HG03565 (cell line): ENCODE measurements around the gene AKAIN1.

Experiments
- ATAC-seq: cut with Tn5 transposase; IDR thresholded peaks from one replicate; pipeline ENCODE4 v1.9.1; 2021; ENCODE audit warnings: mild to moderate bottlenecking, moderate library complexity; ENCODE audit not compliant: unreplicated experiment

The AKAIN1 gene

DNA sequence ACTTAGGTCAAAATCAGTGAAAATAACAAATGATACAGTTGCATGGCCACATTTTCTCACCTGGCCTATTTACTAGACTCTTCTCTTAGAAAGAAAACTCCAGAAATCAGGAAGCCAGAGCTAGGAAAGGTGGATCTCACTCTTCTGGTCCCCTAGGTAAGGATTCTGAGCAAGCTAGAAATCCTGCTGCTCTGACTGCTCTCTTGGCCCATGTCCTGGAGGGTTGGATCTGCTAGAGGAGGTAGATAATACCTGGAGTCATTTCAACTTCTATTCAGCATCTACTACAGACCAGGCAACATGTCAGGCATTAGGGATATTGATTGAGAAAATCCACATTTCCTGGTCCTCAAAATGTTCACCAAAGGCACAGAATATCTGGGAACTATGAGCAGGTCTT, 34.9 kb downstream of the AKAIN1 start:
- no peak for ATAC-seq

DNA sequence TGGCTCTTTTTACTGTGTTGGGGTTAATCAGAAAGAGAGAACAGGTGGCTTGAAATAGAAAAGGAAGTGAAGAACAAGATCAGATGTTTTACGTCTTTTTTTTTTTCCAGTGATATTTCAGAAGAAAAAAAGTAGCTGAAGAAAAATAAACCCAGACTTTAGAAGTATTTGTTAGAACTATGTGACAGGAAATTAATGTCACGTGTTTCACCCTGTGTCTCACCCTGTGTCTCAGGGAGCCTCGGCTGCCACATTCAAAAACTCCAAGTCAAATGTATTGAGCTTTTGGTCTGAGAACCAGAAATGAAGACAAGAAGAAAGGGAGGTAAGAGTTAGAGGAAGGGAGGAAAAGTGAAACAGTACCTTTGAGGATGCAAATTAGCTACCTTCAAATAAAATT, 38.0 kb downstream of the AKAIN1 start:
- ATAC-seq, result no peak

DNA sequence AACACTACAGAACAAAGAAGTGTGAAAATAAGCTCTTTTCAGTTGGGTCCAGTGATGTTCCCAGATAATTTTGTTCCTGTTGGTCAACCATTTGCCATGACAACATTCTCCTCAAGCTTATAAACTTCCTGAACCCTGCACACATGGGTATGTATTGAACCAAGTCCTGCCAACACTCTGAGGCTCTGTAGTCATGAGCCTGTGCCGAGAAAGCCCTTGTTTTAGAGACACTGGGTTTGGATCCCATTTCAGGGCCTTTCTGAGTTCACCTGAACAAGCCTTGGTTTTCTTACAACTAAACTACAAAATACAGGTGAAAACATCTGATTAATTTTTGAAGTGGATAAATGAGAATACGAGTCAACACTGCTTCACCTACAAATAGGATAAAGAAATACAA, 38.5 kb downstream of the AKAIN1 start:
- ATAC-seq, result no peak

DNA sequence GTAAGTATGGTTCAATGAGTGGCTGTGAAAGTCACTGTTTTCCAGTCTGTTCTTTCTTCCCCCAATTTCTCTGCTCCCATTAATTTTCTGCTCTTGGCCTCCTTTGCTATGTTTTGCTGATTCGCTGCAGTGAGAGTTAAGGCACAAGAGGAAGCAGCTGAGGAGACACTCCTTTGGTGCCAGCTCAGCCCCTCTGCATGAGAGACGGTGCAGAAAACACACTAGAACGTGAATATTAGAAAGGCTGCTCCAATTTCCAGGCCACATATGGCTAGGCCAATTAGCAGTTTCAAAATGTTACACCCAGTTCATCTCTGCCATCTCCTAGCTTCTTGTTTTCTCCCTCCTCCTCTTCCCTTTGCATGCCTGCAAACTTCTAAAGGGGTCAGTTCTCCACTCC, 38.9 kb downstream of the AKAIN1 start:
- no peak for ATAC-seq

DNA sequence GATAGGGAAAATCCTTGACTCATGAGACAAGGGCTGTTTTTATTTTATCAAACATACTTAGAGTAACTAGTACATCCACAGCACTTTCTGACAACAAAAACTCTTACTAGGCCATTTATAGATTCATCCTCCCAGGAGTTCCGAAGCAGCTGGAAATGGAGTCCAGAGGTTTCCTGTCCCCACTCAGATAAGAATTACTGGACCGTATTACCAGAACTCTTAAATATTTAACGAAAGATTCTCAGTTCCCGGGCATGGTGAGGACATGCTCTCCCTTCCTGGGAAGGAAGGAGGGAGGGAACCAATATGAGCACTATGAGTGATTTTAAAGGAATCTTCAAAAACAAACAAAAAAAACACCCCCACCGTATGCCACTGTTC, 41.2 kb downstream of the AKAIN1 start:
- no peak for ATAC-seq

DNA sequence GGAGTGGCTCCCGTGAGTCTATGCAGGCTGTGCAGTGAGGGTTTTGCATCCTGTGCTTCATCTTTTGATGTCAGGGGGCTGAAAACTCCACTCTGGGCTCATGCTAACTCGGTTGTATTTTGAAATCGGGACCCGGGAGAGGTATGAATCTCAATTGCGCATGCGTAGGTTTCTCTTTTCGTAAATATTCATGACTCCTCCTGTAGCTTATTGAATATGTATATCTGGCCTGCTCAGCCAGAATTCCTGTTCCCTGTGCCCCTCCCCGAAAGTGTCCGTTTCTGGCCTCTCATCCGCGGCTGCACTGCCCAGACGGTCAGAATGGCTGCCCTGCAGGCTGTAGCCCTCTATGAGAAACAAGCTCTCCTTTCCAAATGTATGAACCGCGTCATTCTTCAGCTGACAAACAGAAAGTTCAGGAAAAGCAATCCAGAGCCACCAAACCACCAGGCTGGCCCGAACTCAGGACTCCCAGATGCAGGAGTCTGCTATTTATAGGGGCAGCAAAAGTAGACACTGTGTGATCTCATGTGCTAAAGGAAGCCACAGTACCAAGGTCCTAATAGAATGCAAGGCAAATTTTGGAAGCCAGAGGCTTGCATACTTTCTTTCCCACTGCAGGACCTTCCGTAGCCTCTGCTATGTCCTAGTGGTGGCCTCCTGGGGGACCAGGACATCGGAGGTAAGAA, 41.7 kb downstream of the AKAIN1 start:
- no peak for ATAC-seq

DNA sequence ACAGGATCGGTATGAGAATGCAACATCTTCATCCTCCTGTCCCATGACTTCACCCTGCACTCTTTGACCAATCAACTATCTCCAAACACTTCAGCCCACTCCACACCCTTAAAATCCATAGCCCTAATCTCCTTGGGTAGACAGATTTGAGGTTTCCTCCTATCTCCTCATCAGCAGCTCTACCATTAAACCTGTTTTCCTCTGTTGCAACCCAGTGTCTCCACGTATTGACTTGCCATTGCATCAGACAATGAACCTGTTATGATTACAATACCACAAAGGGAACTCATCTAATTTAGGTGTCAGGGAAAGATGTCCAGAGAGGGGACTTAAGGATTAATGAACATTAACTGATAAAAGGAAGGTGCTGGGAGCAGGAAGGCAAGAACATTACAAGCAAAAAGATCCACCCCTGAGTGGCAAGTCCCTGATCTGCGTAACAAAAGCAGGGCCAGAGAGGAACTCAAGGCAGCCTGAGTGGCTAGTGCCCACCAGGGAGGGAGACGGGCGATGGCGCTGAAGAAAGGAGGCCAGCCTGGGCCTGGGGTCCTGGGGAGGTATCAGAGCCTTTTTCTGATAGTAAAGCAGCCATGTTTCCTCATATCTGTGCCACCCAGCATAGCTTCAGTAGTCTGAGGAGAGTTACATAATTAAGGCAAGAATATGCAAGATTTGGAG, 44.6 kb downstream of the AKAIN1 start:
- ATAC-seq, result no peak

DNA sequence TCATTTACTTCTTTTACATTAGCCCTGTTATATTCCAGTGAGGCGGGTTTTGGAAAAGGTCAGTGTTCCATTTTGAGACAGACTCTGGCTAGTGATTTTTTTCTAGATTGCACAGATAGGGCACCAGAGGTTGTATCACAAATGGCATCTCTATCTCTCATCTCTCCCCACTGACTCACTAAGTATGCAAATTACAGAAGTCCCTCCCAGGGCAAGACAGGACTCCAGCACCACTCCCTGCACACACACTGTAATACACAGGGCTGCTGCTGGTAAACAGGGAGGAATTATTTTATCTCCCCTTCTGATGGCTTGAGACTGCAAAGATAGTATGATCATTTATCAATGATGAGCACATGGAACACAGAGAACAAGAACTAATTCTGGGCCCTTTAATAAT, 46.2 kb downstream of the AKAIN1 start:
- no peak for ATAC-seq

DNA sequence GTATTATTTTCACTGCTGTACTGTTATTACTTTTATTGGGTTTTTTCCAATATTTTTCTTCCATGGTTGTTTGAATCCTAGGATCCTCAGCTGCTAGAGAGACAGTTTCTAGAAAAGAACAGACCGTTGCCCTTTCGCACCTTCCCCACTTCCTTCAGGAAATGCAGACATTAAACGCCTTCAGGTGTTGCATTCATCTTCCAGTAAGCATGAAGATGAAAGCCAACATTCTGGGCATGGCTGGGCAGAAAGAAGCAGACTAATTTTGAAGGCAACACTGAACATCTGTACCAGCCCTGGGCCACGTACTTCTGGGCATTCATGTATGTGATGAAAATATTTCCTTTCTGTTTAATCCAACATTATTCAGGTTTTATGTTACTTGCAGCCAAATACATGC, 51.0 kb downstream of the AKAIN1 start:
- ATAC-seq, result no peak

DNA sequence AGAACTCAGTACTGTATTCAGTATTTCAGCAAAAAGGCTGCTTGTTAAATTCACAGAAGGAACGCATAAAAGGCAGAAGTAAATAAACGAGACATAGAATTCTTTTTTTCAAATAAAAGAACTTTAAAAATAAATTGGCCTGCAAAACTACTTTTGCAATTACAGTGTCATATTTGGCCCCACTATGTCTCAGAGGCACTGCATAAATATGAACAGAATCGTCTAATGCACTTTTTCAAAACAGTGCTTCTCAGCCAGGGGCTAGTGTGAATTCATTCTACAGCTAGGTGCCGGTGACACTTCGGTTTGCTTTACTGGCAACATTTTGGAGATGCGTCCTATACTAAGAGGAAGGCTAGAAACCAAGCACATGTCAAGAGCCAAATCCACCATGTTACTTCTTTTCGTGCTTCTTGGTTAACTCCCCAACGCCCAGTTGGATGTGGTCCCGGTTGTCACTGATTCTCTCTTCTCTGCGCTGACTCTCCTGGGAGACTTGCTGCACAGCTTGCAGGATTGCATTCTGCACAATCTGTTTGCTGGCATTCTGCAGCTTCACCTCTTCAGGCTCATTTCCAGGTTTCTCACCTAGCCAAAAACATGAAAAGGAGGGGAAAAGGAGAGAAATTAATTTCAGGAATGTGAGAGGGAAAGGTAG, 51.8 kb downstream of the AKAIN1 start:
- no peak for ATAC-seq

DNA sequence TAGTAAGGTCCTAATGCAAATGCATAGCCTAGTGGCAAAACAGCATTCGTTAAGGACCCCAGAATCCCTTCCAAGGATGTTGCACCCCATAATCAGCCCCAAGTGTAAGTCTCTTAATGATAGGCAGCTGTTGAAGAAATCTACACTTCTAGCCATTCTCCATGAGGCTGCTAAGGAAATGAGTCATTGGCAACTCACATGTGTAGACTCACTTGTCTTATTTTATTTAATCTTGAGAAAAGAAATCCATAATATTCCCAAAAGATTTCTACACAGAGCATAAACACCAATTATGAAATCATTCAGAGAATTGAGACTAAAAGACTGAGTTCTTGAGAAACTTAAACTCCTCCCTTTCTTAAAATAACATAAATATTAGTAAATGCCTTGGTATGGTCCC, 52.4 kb downstream of the AKAIN1 start:
- ATAC-seq, result no peak

DNA sequence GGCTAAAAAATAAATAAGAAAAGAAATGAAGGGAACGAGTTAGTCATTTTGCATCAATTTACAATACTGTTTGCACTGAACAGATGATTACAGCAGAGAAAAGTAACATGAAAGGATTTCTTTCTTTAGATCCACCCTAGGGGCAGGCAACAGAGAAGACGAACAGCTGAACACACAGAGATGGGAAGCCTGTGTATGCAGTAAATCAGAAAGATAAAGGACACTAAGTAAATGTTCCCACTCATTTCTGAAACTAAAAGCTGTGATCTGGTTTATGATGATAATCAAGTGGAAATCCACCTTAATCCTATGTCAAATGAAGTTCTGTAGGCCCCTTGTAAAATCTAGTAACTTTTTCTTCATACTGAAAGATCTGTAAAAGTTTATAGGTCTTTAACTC, 54.2 kb downstream of the AKAIN1 start:
- no peak for ATAC-seq

DNA sequence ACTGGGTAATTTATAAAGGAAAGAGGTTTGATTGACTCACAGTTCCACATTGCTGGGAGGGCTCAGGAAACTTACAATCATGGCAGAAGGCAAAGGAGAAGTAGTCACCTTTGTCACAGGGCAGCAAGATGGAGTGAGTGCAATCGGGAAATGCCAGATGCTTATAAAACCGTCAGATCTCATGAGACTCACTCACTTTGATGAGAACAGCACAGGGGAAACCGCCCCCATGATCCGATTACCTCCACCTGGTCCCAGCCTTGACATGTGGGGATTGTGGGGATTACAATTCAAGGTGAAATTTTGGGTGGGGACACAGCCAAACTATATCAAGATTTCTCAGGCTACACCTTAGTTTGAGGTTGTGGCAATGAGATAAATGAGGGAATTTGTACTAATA, 54.9 kb downstream of the AKAIN1 start:
- no peak for ATAC-seq

DNA sequence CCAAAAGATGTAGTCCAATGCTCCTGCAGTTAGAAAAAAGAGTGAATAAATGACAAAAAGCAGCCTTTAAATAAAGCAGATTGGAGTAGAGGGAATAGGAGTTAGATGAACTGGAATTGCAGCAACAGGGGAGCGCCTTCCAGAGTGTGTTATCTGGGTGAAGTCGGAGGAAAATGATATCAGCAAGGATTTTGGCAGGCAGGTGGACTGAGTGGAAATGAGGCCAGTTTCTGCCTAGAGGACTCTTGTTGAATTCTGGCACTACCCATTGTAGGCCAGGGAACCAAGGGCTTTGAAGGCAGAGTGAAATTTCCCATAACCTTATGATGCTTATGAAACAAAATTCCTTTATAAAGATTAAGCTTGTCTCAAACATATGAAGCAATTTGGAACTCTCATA, 59.8 kb downstream of the AKAIN1 start:
- ATAC-seq, result no peak

DNA sequence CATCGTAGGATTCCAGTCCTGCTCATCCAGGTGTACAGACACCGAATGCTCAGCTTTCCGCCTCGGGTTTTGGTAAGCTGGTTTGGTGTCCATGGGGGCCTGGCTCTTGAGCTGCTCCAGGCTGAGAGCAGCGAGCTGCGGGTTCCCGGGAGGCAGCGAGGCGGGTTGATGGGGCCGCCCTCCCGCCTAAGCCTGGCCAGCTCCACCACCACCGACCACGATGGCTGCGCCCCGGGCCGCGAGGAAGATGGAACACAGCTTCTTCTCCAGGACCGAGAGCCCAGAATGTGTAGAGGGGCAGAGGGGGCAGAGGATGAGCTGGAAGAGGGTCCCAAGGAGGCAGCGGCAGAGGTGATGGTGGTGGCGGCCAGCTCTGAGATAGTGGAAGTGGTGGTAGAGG, 64.1 kb downstream of the AKAIN1 start:
- ATAC-seq, result no peak

DNA sequence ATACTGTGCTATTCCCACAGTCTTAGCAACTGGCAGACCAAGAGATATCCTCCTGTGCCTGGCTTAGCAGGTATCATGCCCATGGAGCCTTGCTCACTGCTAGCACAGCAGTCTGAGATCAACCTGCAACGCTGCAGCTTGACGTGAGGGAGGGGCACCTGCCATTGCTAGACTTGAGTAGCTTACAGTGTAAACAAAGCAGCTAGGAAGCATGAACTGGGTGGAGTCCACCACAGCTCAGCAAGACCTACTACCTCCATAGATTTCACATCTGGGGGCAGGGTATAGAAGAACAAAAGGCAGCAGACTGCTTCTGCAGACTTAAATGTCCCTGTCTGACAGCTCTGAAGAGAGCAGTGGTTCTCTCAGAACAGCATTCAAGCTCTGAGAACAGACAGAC, 74.8 kb downstream of the AKAIN1 start:
- no peak for ATAC-seq

DNA sequence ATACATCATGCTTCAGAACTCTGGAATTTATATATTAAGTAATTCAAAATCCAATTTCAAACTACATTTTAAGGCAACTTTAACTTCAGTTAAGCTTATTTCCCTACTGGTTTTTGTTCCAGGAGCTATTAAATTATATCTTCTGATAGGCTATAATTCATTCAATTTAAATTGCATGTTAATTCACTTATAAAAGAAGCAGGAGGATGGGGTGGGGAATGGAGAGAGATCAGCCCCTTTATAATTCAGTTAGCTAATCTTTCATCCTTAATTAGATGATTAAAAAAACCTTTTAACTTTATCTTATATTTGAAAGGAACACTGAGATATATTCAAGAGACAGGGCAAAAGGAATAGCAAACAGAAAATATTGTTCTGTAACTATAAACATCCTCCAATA, 86.8 kb downstream of the AKAIN1 start:
- no peak for ATAC-seq

DNA sequence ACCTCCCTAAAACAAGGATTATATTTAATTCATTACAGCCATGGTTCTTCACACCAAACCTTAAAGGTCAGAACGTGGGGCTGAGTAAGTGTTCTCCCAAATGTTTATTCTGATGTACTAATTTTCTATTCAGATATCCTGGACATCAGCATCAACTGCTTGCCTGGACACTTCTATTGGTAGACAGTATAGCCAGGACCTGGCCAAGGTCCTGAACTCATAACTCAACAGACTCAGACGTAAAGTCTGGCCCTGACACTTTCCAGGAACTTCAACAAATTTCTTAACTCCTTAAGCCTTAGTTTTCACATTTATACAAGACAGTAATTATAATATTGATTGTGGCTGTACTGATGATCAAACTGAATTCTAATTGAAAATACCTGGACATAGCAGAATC, 89.1 kb downstream of the AKAIN1 start:
- no peak for ATAC-seq

DNA sequence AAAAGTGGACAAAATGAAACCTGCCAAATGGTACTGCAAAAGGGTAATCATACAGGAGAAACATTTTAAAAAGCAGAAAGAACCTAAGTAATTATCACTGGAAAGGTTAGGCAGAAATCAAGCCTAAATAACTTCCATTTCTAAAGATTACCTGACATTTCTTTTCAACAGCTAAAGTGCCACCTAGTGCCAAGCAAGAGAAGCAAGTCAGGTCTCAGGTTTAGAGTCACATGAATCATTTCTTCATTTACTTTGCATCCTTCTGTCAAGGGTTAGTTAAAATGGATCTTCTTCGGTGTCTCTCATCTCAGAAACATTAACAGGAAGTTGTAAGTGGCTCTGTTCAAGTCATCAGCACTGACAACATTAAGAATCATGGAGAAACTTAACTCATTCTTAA, 90.3 kb downstream of the AKAIN1 start:
- no peak for ATAC-seq

DNA sequence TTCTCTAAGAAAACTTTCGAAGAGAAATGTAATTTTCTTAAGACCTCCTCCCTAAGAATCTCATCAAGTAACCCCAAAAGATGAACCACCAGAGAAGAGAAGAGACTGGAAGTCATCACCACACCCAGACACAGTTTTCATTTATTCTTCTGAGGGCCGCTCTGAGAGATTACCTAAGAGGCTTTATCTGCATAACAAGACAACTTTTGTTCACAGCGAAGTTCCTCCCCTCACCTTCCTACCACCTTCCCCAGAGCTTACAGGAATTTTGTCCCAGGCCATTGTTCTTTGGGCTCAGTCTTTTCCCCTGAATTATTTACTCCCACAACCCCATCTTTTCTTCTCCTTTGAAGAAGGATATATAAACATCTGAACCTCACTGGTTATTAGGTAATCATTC, 92.8 kb downstream of the AKAIN1 start:
- ATAC-seq, result no peak

DNA sequence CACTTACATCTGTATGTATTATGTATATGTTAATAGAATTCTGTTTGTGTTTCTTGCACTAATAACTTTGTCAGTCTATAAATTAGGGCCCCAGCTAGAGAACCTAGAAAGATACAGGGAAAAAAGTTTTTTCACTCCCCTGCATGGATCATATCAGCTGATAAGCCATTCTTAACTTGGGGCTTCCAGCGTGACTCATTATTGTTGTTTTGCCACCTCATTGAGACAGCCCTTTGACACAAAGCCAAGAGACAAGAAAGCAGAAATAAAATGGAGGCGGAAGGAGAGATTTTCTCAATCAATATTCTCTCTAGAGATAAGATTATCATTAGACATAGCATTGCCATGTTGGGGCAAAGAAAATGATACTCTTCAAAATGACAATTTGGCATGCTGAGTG, 93.4 kb downstream of the AKAIN1 start:
- ATAC-seq, result no peak

DNA sequence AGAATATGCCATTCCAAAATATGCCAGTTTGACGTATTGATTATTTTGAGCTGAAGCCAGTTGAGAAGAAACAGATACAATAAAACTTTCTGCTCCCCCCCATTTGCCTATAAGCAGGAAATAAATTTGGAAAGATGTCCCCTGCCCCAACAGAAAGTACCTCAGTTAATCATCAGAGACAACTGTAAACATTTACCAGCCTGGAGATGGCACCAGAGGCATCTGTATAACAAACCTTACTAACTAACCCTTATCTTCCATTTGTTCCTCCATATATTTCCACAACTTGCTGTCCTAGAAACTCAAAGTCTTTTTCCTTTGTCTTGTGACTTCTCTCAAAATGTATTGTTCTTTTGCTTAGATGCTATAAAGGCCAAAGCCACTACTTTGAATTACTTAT, 93.8 kb downstream of the AKAIN1 start:
- ATAC-seq, result no peak
